H9 (cell line): ENCODE results near the gene ZNF264. TPM values are rescaled to one million over a fixed set of nuclear protein-coding genes. Genes with fewer than 3 reads are reported as not detected.

Experiments used
- DNase-seq: peaks from one replicate; pipeline ENCODE4 v3.0.0-alpha.2; 2017
- H2AFZ ChIP-seq: one replicate; pipeline ENCODE4 v1.6.1; 2013; ENCODE audit warnings: mild to moderate bottlenecking, low read length, control low read depth, moderate library complexity
- H2AK5ac ChIP-seq: 2 replicates; pipeline ENCODE4 v1.6.1; 2013; ENCODE audit warnings: low read length, control low read depth, mixed read lengths; ENCODE audit not compliant: insufficient read length
- H2BK120ac ChIP-seq: one replicate; pipeline ENCODE4 v1.6.1; 2013; ENCODE audit warnings: low read depth, mild to moderate bottlenecking, low read length, control low read depth, inconsistent platforms; ENCODE audit not compliant: poor library complexity, severe bottlenecking
- H2BK12ac ChIP-seq: 2 replicates; pipeline ENCODE4 v1.6.1; 2013; ENCODE audit warnings: low read length, control low read depth, mixed read lengths, low read depth; ENCODE audit not compliant: insufficient read length
- H2BK15ac ChIP-seq: 2 replicates; pipeline ENCODE4 v1.6.1; 2013; ENCODE audit warnings: low read depth, low read length, control low read depth
- H2BK20ac ChIP-seq: one replicate; pipeline ENCODE4 v1.6.1; 2013; ENCODE audit warnings: low read depth, mild to moderate bottlenecking, low read length, control low read depth, inconsistent platforms; ENCODE audit not compliant: poor library complexity, severe bottlenecking
- H2BK5ac ChIP-seq: 2 replicates; pipeline ENCODE4 v1.6.1; 2013; ENCODE audit warnings: low read length, control low read depth, mixed read lengths; ENCODE audit not compliant: insufficient read length
- H3K14ac ChIP-seq: 2 replicates; pipeline ENCODE4 v1.6.1; 2013; ENCODE audit warnings: low read length, control low read depth; ENCODE audit not compliant: insufficient read depth
- H3K18ac ChIP-seq: 2 replicates; pipeline ENCODE4 v1.6.1; 2013; ENCODE audit warnings: low read depth, mild to moderate bottlenecking, mixed read lengths, low read length, control low read depth; ENCODE audit not compliant: insufficient read length
- H3K23ac ChIP-seq: 2 replicates; pipeline ENCODE4 v1.6.1; 2013; ENCODE audit warnings: low read length, control low read depth, mixed read lengths, low read depth; ENCODE audit not compliant: insufficient read length
- H3K23me2 ChIP-seq: 2 replicates; pipeline ENCODE4 v1.6.1; 2013; ENCODE audit warnings: low read depth, mild to moderate bottlenecking, mixed read lengths, low read length, control low read depth; ENCODE audit not compliant: insufficient read length, poor library complexity, severe bottlenecking
- H3K27ac ChIP-seq: 2 replicates; pipeline ENCODE4 v1.5.1; 2013; ENCODE audit warnings: low read length, control low read depth, mixed read lengths, low read depth; ENCODE audit not compliant: insufficient read length
- H3K27me3 ChIP-seq: 2 replicates; pipeline ENCODE4 v1.6.1; 2013; ENCODE audit warnings: low read length, control low read depth, inconsistent platforms; ENCODE audit not compliant: insufficient read depth
- H3K4ac ChIP-seq: 2 replicates; pipeline ENCODE4 v1.6.1; 2013; ENCODE audit warnings: low read depth, mild to moderate bottlenecking, control low read depth, inconsistent platforms, low read length, moderate library complexity
- H3K4me1 ChIP-seq: 2 replicates; pipeline ENCODE4 v1.6.1; 2013; ENCODE audit warnings: low read length, control low read depth, inconsistent platforms; ENCODE audit not compliant: insufficient read depth
- H3K4me2 ChIP-seq: 2 replicates; pipeline ENCODE4 v1.6.1; 2013; ENCODE audit warnings: low read length, control low read depth, mixed read lengths; ENCODE audit not compliant: insufficient read length, insufficient read depth
- H3K56ac ChIP-seq: 2 replicates; pipeline ENCODE4 v1.6.1; 2013; ENCODE audit warnings: low read depth, mild to moderate bottlenecking, mixed read lengths, low read length, control low read depth; ENCODE audit not compliant: insufficient read length
- H3K79me1 ChIP-seq: 2 replicates; pipeline ENCODE4 v1.6.1; 2013; ENCODE audit warnings: low read depth, mild to moderate bottlenecking, moderate library complexity, low read length, control low read depth, inconsistent platforms; ENCODE audit not compliant: insufficient read depth, poor library complexity, severe bottlenecking
- H3K79me2 ChIP-seq: 2 replicates; pipeline ENCODE4 v1.6.1; 2013; ENCODE audit warnings: low read length, control low read depth, inconsistent platforms; ENCODE audit not compliant: insufficient read depth
- H3K9ac ChIP-seq: 2 replicates; pipeline ENCODE4 v1.6.1; 2013; ENCODE audit warnings: low read length, control low read depth, mixed read lengths; ENCODE audit not compliant: insufficient read length; ENCODE audit errors: extremely low read depth
- H3K9me3 ChIP-seq: one replicate; pipeline ENCODE4 v1.6.1; 2013; ENCODE audit warnings: low read depth, low read length, inconsistent platforms; ENCODE audit not compliant: control insufficient read depth
- H3T11ph ChIP-seq: one replicate; pipeline ENCODE4 v1.6.1; 2013; ENCODE audit warnings: mild to moderate bottlenecking, low read length, control low read depth, inconsistent platforms
- H4K20me1 ChIP-seq: one replicate; pipeline ENCODE4 v1.6.1; 2013; ENCODE audit not compliant: control insufficient read depth, insufficient read length, insufficient read depth
- H4K5ac ChIP-seq: 2 replicates; pipeline ENCODE4 v1.6.1; 2013; ENCODE audit warnings: low read depth, mild to moderate bottlenecking, mixed read lengths, low read length, control low read depth; ENCODE audit not compliant: insufficient read length
- H4K8ac ChIP-seq: replicated peaks from 2 replicates; pipeline ENCODE4 v1.6.1; 2013; ENCODE audit warnings: low read length, control low read depth, mixed read lengths, low read depth; ENCODE audit not compliant: insufficient read length
- H4K91ac ChIP-seq: 2 replicates; pipeline ENCODE4 v1.6.1; 2013; ENCODE audit warnings: low read depth, mild to moderate bottlenecking, moderate library complexity, mixed read lengths, low read length, control low read depth; ENCODE audit not compliant: insufficient read length
- H3K27ac Mint-ChIP-seq, 3 experiments: 2 replicates in 2 of 3; 3 replicates in 1 of 3; pipeline ENCODE4 v1.8.0; 2020 to 2021; ENCODE audit warnings: mixed read lengths in 3 of 3, mild to moderate bottlenecking in 1 of 3, moderate library complexity in 1 of 3
- H3K27me3 Mint-ChIP-seq: 2 replicates; pipeline ENCODE4 v1.8.0; 2021; ENCODE audit warnings: low read depth, mild to moderate bottlenecking, moderate library complexity, mixed read lengths
- H3K36me3 Mint-ChIP-seq, 3 experiments: 2 replicates in 2 of 3; 3 replicates in 1 of 3; pipeline ENCODE4 v1.8.0; 2020 to 2021; ENCODE audit warnings: low read depth in 3 of 3, mixed read lengths in 3 of 3; ENCODE audit not compliant: insufficient read depth in 1 of 3
- H3K4me1 Mint-ChIP-seq, 2 experiments: 2 replicates each; pipeline ENCODE4 v1.8.0; 2020; ENCODE audit warnings: mixed read lengths in 2 of 2
- H3K4me3 Mint-ChIP-seq, 2 experiments: 2 replicates in 1 of 2; 3 replicates in 1 of 2; pipeline ENCODE4 v1.8.0; 2020 to 2021; ENCODE audit warnings: mild to moderate bottlenecking in 2 of 2, mixed read lengths in 2 of 2, moderate library complexity in 1 of 2
- H3K9me3 Mint-ChIP-seq, 2 experiments: 2 replicates in 1 of 2; 3 replicates in 1 of 2; pipeline ENCODE4 v1.8.0; 2020; ENCODE audit warnings: mild to moderate bottlenecking in 2 of 2, mixed read lengths in 2 of 2, moderate library complexity in 1 of 2
- CTCF ChIP-seq: fragments of 200-600 bp; sonication (generic); conservative IDR thresholded peaks from 3 replicates; pipeline ENCODE4 v1.8.0; 2021; ENCODE audit warnings: antibody characterized with exemption, mild to moderate bottlenecking
- WGBS: extraction: QIAGEN DNeasy Blood & Tissue Kit; methylation state at CpG from one replicate; pipeline ENCODE4 v1.1.7; 2013; ENCODE audit warnings: missing lambda C conversion rate, low lambda C conversion rate, mixed read lengths; ENCODE audit not compliant: insufficient read length; ENCODE audit errors: extremely low coverage; 5-methylcytosine and 5-hydroxymethylcytosine counted together
- total RNA-seq: library from RNA; stranded (reverse); gene quantifications from 2 replicates; pipeline ENCODE4 v1.2.1, GENCODE V29; 2021

The ZNF264 gene
- total RNA-seq, 1 experiment from 2014 or later, result 25.3 TPM

- no peaks in the 10 kb centered on the region for H3K79me1 ChIP-seq
- no peak overlapping the region for H4K8ac ChIP-seq
- no peak for TF ChIP-seq CTCF
- no peak overlapping the region for H3K27ac Mint-ChIP-seq
- no peak overlapping the region for H3T11ph ChIP-seq
- H4K20me1 ChIP-seq, result no peaks in the 10 kb centered on the region
- H3K4me1 ChIP-seq, result no peaks in the 10 kb centered on the region
- no peak overlapping the region for H4K5ac ChIP-seq
- H3K4ac ChIP-seq, result no peak overlapping the region
- no peak overlapping the region for H3K4me3 Mint-ChIP-seq
- H2AK5ac ChIP-seq, result no peak overlapping the region
- H3K27me3 ChIP-seq, result no peaks in the 10 kb centered on the region
- H3K23me2 ChIP-seq, result no peaks in the 10 kb centered on the region
- no peak overlapping the region for H4K91ac ChIP-seq
- H3K79me2 ChIP-seq, result no peaks in the 10 kb centered on the region
- no peak overlapping the region for H3K9ac ChIP-seq
- H3K56ac ChIP-seq, result no peak overlapping the region
- H3K9me3 ChIP-seq, result peaks cover 69% of the 10 kb centered on the region
- no peak overlapping the region for H2BK20ac ChIP-seq
- H2BK120ac ChIP-seq, result no peak overlapping the region
- H3K27me3 Mint-ChIP-seq, result peaks cover 6% of the 10 kb centered on the region
- peaks cover 73 to 79% of the 10 kb centered on the region in 2 experiments for H3K9me3 Mint-ChIP-seq
- H3K18ac ChIP-seq, result no peak overlapping the region
- H3K23ac ChIP-seq, result no peak overlapping the region
- no peak overlapping the region for H3K27ac ChIP-seq
- no CpG with 5 or more reads among the region's 5 CpGs for WGBS
- no peak overlapping the region for H3K4me2 ChIP-seq
- no peaks in the 10 kb centered on the region for H3K4me1 Mint-ChIP-seq
- no peak overlapping the region for H2BK15ac ChIP-seq
- H3K14ac ChIP-seq, result no peak overlapping the region
- H2AFZ ChIP-seq, result no peak overlapping the region
- no peak for DNase-seq
- peaks cover 4 to 26% (median 8%) of the 10 kb centered on the region in 3 experiments; a peak in 6 of 7 replicates for H3K36me3 Mint-ChIP-seq
- no peak overlapping the region for H2BK12ac ChIP-seq
- H2BK5ac ChIP-seq, result no peak overlapping the region
Observed at GRCh38 chr19:57152921-57153320, 38.4 kb upstream of the ZNF264 start.
